CD4-positive, alpha-beta T cell (primary cell): ENCODE data around the gene SGCE. TPM values are rescaled to one million over a fixed set of nuclear protein-coding genes. Genes with fewer than 3 reads are reported as not detected.

Experiments used
- ATAC-seq: fragments of 200-7000 bp; cut with Tn5 transposase; one replicate; pipeline ENCODE4 v1.10.0; 2022; ENCODE audit warnings: mild to moderate bottlenecking; ENCODE audit not compliant: poor library complexity
- CTCF ChIA-PET: fragments of 350-600 bp; sonication (Branson Sonifier 250); formaldehyde crosslinking; loops from one replicate; lab custom pipeline; 2021; ENCODE audit warnings: antibody characterized with exemption, inconsistent platforms; lab: Charles Lee
- POLR2A ChIA-PET: fragments of 350-600 bp; sonication (Branson Sonifier 250); formaldehyde crosslinking; loops from one replicate; lab custom pipeline; 2021; ENCODE audit warnings: antibody characterized with exemption, inconsistent platforms; lab: Charles Lee
- DNase-seq, 14 experiments: peaks; one replicate each; pipeline ENCODE4 v3.0.0-alpha.2; 2013 to 2020; ENCODE audit warnings: mixed read lengths in 2 of 14
- H3K27ac ChIP-seq, 2 donors: one replicate each; pipeline versions ENCODE4 v1.5.1 to v1.7.0; 2013; ENCODE audit warnings: low read length in 2 of 2, low read depth in 1 of 2, mild to moderate bottlenecking in 1 of 2
- H3K27me3 ChIP-seq, 2 experiments: 1 replicate in 1 of 2; 2 replicates in 1 of 2; pipeline versions ENCODE4 v1.6.1 to v1.7.0; 2013; ENCODE audit warnings: low read length in 2 of 2, control low read depth in 1 of 2, mild to moderate bottlenecking in 1 of 2, moderate library complexity in 1 of 2; ENCODE audit not compliant: insufficient read depth in 2 of 2, control insufficient read depth in 1 of 2
- H3K36me3 ChIP-seq: one replicate; pipeline ENCODE4 v1.6.1; 2013; ENCODE audit warnings: low read length, control low read depth; ENCODE audit not compliant: insufficient read depth
- H3K4me1 ChIP-seq: one replicate; pipeline ENCODE4 v1.6.1; 2013; ENCODE audit warnings: low read length, control low read depth; ENCODE audit not compliant: insufficient read depth
- H3K4me3 ChIP-seq: one replicate; pipeline ENCODE4 v1.5.1; 2013; ENCODE audit warnings: mild to moderate bottlenecking, low read length, moderate library complexity
- H3K9me3 ChIP-seq, 2 experiments: 1 replicate in 1 of 2; 2 replicates in 1 of 2; pipeline versions ENCODE4 v1.6.1 to v1.7.0; 2013; ENCODE audit warnings: low read length in 2 of 2, mild to moderate bottlenecking in 2 of 2, control low read depth in 1 of 2, moderate library complexity in 1 of 2; ENCODE audit not compliant: control insufficient read depth in 1 of 2, insufficient read depth in 1 of 2
- H3K27ac Mint-ChIP-seq: one replicate; pipeline ENCODE4 v1.8.0; 2020; ENCODE audit warnings: mixed read lengths
- H3K27me3 Mint-ChIP-seq: one replicate; pipeline ENCODE4 v1.8.0; 2021; ENCODE audit warnings: mixed read lengths
- H3K36me3 Mint-ChIP-seq: one replicate; pipeline ENCODE4 v1.8.0; 2021; ENCODE audit warnings: low read depth, mixed read lengths
- H3K4me1 Mint-ChIP-seq: one replicate; pipeline ENCODE4 v1.8.0; 2021; ENCODE audit warnings: low read depth, mixed read lengths
- H3K4me3 Mint-ChIP-seq: one replicate; pipeline ENCODE4 v1.8.0; 2020; ENCODE audit warnings: mild to moderate bottlenecking, mixed read lengths
- H3K9me3 Mint-ChIP-seq: one replicate; pipeline ENCODE4 v1.8.0; 2020; ENCODE audit warnings: mixed read lengths
- CTCF ChIP-seq: fragments of 200-600 bp; IDR thresholded peaks from one replicate; pipeline ENCODE4 v1.8.0; 2022; ENCODE audit warnings: antibody characterized with exemption, mild to moderate bottlenecking
- intact Hi-C, 2 experiments: fragments of 100-400 bp; cut with DNase I in 1 of 2; cut with micrococcal nuclease in 1 of 2; formaldehyde crosslinking; loops; one replicate each; pipeline versions ENCODE4 v1.15.1 to v1.9.0; 2023 to 2025; cut with DNase I, micrococcal nuclease
- total RNA-seq, 174 experiments: library from RNA in 2 of 174; stranded (reverse) in 2 of 174; gene quantifications; one replicate each; pipeline ENCODE4 v1.2.3 and lab custom pipeline; 2021 to 2026

The SGCE gene
- total RNA-seq, 2 experiments from 2014 or later: 0.31 TPM; not detected in 1

GRCh38 chr7:94642838-94643653 is 12.9 kb downstream of the SGCE start:
- no peaks in the 10 kb centered on the region for H3K4me1 Mint-ChIP-seq
- ChIA-PET POLR2A (no interaction called here), CTCF (no interaction called here)
- Histone ChIP-seq H3K36me3 (no peaks in the 10 kb centered on the region), H3K4me1 (no peaks in the 10 kb centered on the region), H3K27me3 (peaks cover 0 to 29% of the 10 kb centered on the region in 2 experiments), H3K27ac (no peak overlapping the region), H3K4me3 (no peak overlapping the region), H3K9me3 (no peaks in the 10 kb centered on the region)
- ATAC-seq: no peak
- DNase-seq: no peak
- H3K27ac Mint-ChIP-seq: no peak overlapping the region
- H3K4me3 Mint-ChIP-seq: no peak overlapping the region
- no peaks in the 10 kb centered on the region for H3K36me3 Mint-ChIP-seq
- intact Hi-C loops: no loop called here
- no peak for TF ChIP-seq CTCF
- no peaks in the 10 kb centered on the region for H3K9me3 Mint-ChIP-seq
- H3K27me3 Mint-ChIP-seq: peaks cover 66% of the 10 kb centered on the region

GRCh38 chr7:94639384-94639783 is 16.5 kb downstream of the SGCE start:
- CTCF ChIA-PET: interaction anchor here (1.2 kb wide), 1 partner anchor 10 kb away, joined by 4 read pairs; no protein-coding TSS in a partner anchor

GRCh38 chr7:94635687-94636086 is 20.2 kb downstream of the SGCE start:
- DNase-seq (no peak), ATAC-seq (no peak)
- ChIA-PET POLR2A (no interaction called here), CTCF (no interaction called here)
- no peaks in the 10 kb centered on the region for H3K4me1 ChIP-seq
- peaks cover 0 to 11% of the 10 kb centered on the region in 2 experiments for H3K27me3 ChIP-seq
- Mint-ChIP-seq H3K4me3 (no peak overlapping the region), H3K27ac (no peak overlapping the region), H3K36me3 (no peaks in the 10 kb centered on the region), H3K9me3 (no peaks in the 10 kb centered on the region), H3K4me1 (no peaks in the 10 kb centered on the region), H3K27me3 (peaks cover 58% of the 10 kb centered on the region)
- no peak overlapping the region for H3K4me3 ChIP-seq
- H3K9me3 ChIP-seq: no peaks in the 10 kb centered on the region
- TF ChIP-seq CTCF: no peak
- no peak overlapping the region for H3K27ac ChIP-seq
- H3K36me3 ChIP-seq: no peaks in the 10 kb centered on the region
- intact Hi-C loops: no loop called here

More at GRCh38 chr7:94639384-94639783, 16.5 kb downstream of the SGCE start:
- no peaks in the 10 kb centered on the region for H3K9me3 Mint-ChIP-seq
- H3K4me3 ChIP-seq: no peak overlapping the region
- peaks cover 0 to 20% of the 10 kb centered on the region in 2 experiments for H3K27me3 ChIP-seq
- no peak overlapping the region for H3K27ac Mint-ChIP-seq
- H3K4me3 Mint-ChIP-seq: no peak overlapping the region
- H3K4me1 ChIP-seq: no peaks in the 10 kb centered on the region
- POLR2A ChIA-PET: no interaction called here
- no peaks in the 10 kb centered on the region for H3K36me3 Mint-ChIP-seq
- no peaks in the 10 kb centered on the region for H3K36me3 ChIP-seq
- no peaks in the 10 kb centered on the region for H3K4me1 Mint-ChIP-seq
- H3K9me3 ChIP-seq: no peaks in the 10 kb centered on the region
- no peak for TF ChIP-seq CTCF
- intact Hi-C loops: no loop called here
- ATAC-seq: no peak
- no peak overlapping the region for H3K27ac ChIP-seq
- peaks cover 66% of the 10 kb centered on the region for H3K27me3 Mint-ChIP-seq
- DNase-seq: no peak
